HG02610 (cell line): Measurements from ENCODE around the gene APOB.
"Not testable (repeated sequence)": the region's sequence is repeated elsewhere in the genome, so short reads cannot be mapped to it uniquely, and the experiment has no call there.

Experiments used
- ATAC-seq: cut with Tn5 transposase; IDR thresholded peaks from one replicate; pipeline ENCODE4 v1.9.1; 2021; ENCODE audit warnings: mild to moderate bottlenecking, moderate library complexity; ENCODE audit not compliant: unreplicated experiment

APOB gene

GRCh38 chr2:21034156-21034971 is 9.5 kb downstream of the APOB start:
- no peak for ATAC-seq

- no peak for ATAC-seq
These were observed 10.4 kb downstream of the APOB start for GRCh38 chr2:21033237-21034155.

GRCh38 chr2:21032338-21033236 is 11.3 kb downstream of the APOB start:
- ATAC-seq, result no peak

- ATAC-seq, result no peak
These were observed 12.6 kb downstream of the APOB start for GRCh38 chr2:21030983-21031968.

GRCh38 chr2:21029519-21029918 is 14.4 kb downstream of the APOB start:
- no peak for ATAC-seq

- ATAC-seq, result not testable (repeated sequence)
These were observed 14.9 kb downstream of the APOB start for GRCh38 chr2:21028951-21029350.

GRCh38 chr2:21028021-21028947 is 15.6 kb downstream of the APOB start:
- ATAC-seq, result no peak

GRCh38 chr2:21026479-21027282 is 17.2 kb downstream of the APOB start:
- ATAC-seq, result no peak

- no peak for ATAC-seq
These were observed 18.0 kb downstream of the APOB start for GRCh38 chr2:21025690-21026478.

GRCh38 chr2:21024722-21025389 is 19.0 kb downstream of the APOB start:
- ATAC-seq, result no peak

GRCh38 chr2:21024198-21024597 is 19.7 kb downstream of the APOB start:
- ATAC-seq, result no peak

- ATAC-seq, result no peak
These were observed 20.3 kb downstream of the APOB start for GRCh38 chr2:21023419-21024181.

GRCh38 chr2:21022792-21023367 is 21.0 kb downstream of the APOB start:
- ATAC-seq, result no peak

GRCh38 chr2:21021430-21021829 is 22.4 kb downstream of the APOB start:
- no peak for ATAC-seq

GRCh38 chr2:21020668-21021288 is 23.1 kb downstream of the APOB start:
- ATAC-seq, result no peak
